Body of pancreas (tissue), 4 donors: ENCODE data around the gene RBMS3.

Source experiments
- CTCF ChIP-seq, 7 experiments: fragments of 450-650 bp in 4 of 7; fragments of 200-600 bp in 3 of 7; sonication (generic) in 3 of 7; IDR thresholded peaks; one replicate each; pipeline ENCODE4 v1.5.1; 2016 to 2019; ENCODE audit warnings: antibody characterized with exemption in 7 of 7
- POLR2A ChIP-seq, 3 donors: fragments of 450-650 bp; IDR thresholded peaks; one replicate each; pipeline ENCODE4 v1.6.1; 2016; ENCODE audit warnings: antibody characterized with exemption in 3 of 3, mild to moderate bottlenecking in 2 of 3

- TF ChIP-seq POLR2A (IDR thresholded peaks at IDR 0.05), result no peak
- TF ChIP-seq CTCF (IDR thresholded peaks at IDR 0.05), result no peak
Measured at GRCh38 chr3:29758108-29758433, 477.2 kb downstream of the RBMS3 start.
